ENCODE measurements around the gene CDH23.

Gene CDH23

GRCh38 chr10:71553432-71553831, 156.7 kb downstream of the CDH23 start:
- in situ Hi-C loops (cut with HindIII; ENCODE audit: low sequenced_read_pairs) = no loop called here
- H3K4me3 ChIP-seq (ENCODE audit: low read depth, low read length) = no peak overlapping the region
- TF ChIP-seq CTCF (IDR thresholded peaks at IDR 0.05; ENCODE audit: low read depth, low read length) = no peak
- no peak for DNase-seq (ENCODE audit: low read depth, low spot score)

- no peak overlapping the region for H3K4me3 ChIP-seq (ENCODE audit: low read depth, low read length)
- no peak for TF ChIP-seq CTCF (IDR thresholded peaks at IDR 0.05; ENCODE audit: low read depth, low read length)
- DNase-seq (ENCODE audit: low read depth, low spot score) = no peak
- in situ Hi-C loops (cut with HindIII; ENCODE audit: low sequenced_read_pairs) = no loop called here
These were observed 158.0 kb downstream of the CDH23 start for GRCh38 chr10:71554671-71555070.

GRCh38 chr10:71555087-71555723, 158.5 kb downstream of the CDH23 start:
- in situ Hi-C loops (cut with HindIII; ENCODE audit: low sequenced_read_pairs) = no loop called here
- no peak for TF ChIP-seq CTCF (IDR thresholded peaks at IDR 0.05; ENCODE audit: low read depth, low read length)
- no peak overlapping the region for H3K4me3 ChIP-seq (ENCODE audit: low read depth, low read length)
- no peak for DNase-seq (ENCODE audit: low read depth, low spot score)

GRCh38 chr10:71555724-71556119, 159.0 kb downstream of the CDH23 start:
- no peak overlapping the region for H3K4me3 ChIP-seq (ENCODE audit: low read depth, low read length)
- TF ChIP-seq CTCF (IDR thresholded peaks at IDR 0.05; ENCODE audit: low read depth, low read length) = no peak
- no peak for DNase-seq (ENCODE audit: low read depth, low spot score)
- in situ Hi-C loops (cut with HindIII; ENCODE audit: low sequenced_read_pairs) = no loop called here

GRCh38 chr10:71558991-71559390, 162.3 kb downstream of the CDH23 start:
- no peak for DNase-seq (ENCODE audit: low read depth, low spot score)
- no peak for TF ChIP-seq CTCF (IDR thresholded peaks at IDR 0.05; ENCODE audit: low read depth, low read length)
- H3K4me3 ChIP-seq (ENCODE audit: low read depth, low read length) = no peak overlapping the region
- in situ Hi-C loops (cut with HindIII; ENCODE audit: low sequenced_read_pairs) = no loop called here

GRCh38 chr10:71561003-71561574, 164.4 kb downstream of the CDH23 start:
- TF ChIP-seq CTCF (IDR thresholded peaks at IDR 0.05; ENCODE audit: low read depth, low read length) = no peak
- no peak for DNase-seq (ENCODE audit: low read depth, low spot score)
- no peak overlapping the region for H3K4me3 ChIP-seq (ENCODE audit: low read depth, low read length)
- in situ Hi-C loops (cut with HindIII; ENCODE audit: low sequenced_read_pairs) = no loop called here

Measured in astrocyte of the spinal cord (primary cell).